NCI-H1417 treated with DMSO at 0.1 percent for 48 hours (cell line): ENCODE measurements around the gene PRPF4.
A peak's percentile ranks its signal among the peaks of the same experiment; 100 is the strongest.
"Not testable (repeated sequence)": the region's sequence is repeated elsewhere in the genome, so short reads cannot be mapped to it uniquely, and the experiment has no call there.

Source experiments
- DNase-seq: peaks from one replicate; lab custom pipeline; 2025; lab: John Stamatoyannopoulos, UW

Gene PRPF4

GRCh38 chr9:113275157-113276131 is at the start of gene PRPF4, which contains the start of gene CDC26:
PRPF4 (plus strand) TSS chr9:113275658; CDS start chr9:113275744, 86 bp downstream.
CDC26 (minus strand) TSS chr9:113275572; CDS start chr9:113272507, 3,065 bp downstream.
- peak; percentile 95 for DNase-seq

- DNase-seq: no peak
These were observed 48.0 kb upstream of the PRPF4 start for GRCh38 chr9:113227436-113227835.

GRCh38 chr9:113228130-113228665 is 47.3 kb upstream of the PRPF4 start:
- DNase-seq: no peak

GRCh38 chr9:113231701-113232100 is 43.8 kb upstream of the PRPF4 start:
- DNase-seq: no peak

GRCh38 chr9:113235701-113236255 is 39.7 kb upstream of the PRPF4 start:
- not testable (repeated sequence) for DNase-seq

GRCh38 chr9:113237026-113237425 is 38.4 kb upstream of the PRPF4 start:
- DNase-seq: no peak

GRCh38 chr9:113238202-113238858 is 37.1 kb upstream of the PRPF4 start:
- DNase-seq: no peak

GRCh38 chr9:113238859-113239232 is 36.6 kb upstream of the PRPF4 start:
- DNase-seq: no peak

- DNase-seq: no peak
These were observed 34.3 kb upstream of the PRPF4 start for GRCh38 chr9:113241161-113241560.

GRCh38 chr9:113244556-113244955 is 30.9 kb upstream of the PRPF4 start:
- DNase-seq: no peak

- no peak for DNase-seq
These were observed 29.6 kb upstream of the PRPF4 start for GRCh38 chr9:113245894-113246293.

- no peak for DNase-seq
These were observed 28.5 kb upstream of the PRPF4 start for GRCh38 chr9:113246928-113247327.

GRCh38 chr9:113247640-113248039 is 27.8 kb upstream of the PRPF4 start:
- peak; percentile 14 for DNase-seq

GRCh38 chr9:113249661-113250060 is 25.8 kb upstream of the PRPF4 start:
- not testable (repeated sequence) for DNase-seq

- no peak for DNase-seq
These were observed 24.7 kb upstream of the PRPF4 start for GRCh38 chr9:113250807-113251206.

- DNase-seq: no peak
These were observed 20.5 kb upstream of the PRPF4 start for GRCh38 chr9:113254991-113255390.

- no peak for DNase-seq
These were observed 20.0 kb upstream of the PRPF4 start for GRCh38 chr9:113255438-113255837.

GRCh38 chr9:113257863-113258262 is 17.6 kb upstream of the PRPF4 start:
- no peak for DNase-seq

- DNase-seq: no peak
These were observed 17.2 kb upstream of the PRPF4 start for GRCh38 chr9:113258282-113258681.

- DNase-seq: no peak
These were observed 13.4 kb upstream of the PRPF4 start for GRCh38 chr9:113261917-113262671.

GRCh38 chr9:113266174-113266573 is 9.3 kb upstream of the PRPF4 start:
- DNase-seq: no peak
